Activated CD4-positive, CD25-positive, alpha-beta regulatory T cell treated with anti-CD3 and anti-CD28 coated beads, Interleukin-2, amount 50 U/mL, for 72 hours (primary cell): ENCODE results near the gene MRPL10.
"Not testable (repeated sequence)": the region's sequence is repeated elsewhere in the genome, so short reads cannot be mapped to it uniquely, and the experiment has no call there.

Source experiments
- DNase-seq: peaks from one replicate; pipeline ENCODE4 v3.0.0; 2021

MRPL10 gene

GRCh38 chr17:47789611-47790561 lies 41.5 kb downstream of the MRPL10 start:
- peak; percentile 61 for DNase-seq

DNA sequence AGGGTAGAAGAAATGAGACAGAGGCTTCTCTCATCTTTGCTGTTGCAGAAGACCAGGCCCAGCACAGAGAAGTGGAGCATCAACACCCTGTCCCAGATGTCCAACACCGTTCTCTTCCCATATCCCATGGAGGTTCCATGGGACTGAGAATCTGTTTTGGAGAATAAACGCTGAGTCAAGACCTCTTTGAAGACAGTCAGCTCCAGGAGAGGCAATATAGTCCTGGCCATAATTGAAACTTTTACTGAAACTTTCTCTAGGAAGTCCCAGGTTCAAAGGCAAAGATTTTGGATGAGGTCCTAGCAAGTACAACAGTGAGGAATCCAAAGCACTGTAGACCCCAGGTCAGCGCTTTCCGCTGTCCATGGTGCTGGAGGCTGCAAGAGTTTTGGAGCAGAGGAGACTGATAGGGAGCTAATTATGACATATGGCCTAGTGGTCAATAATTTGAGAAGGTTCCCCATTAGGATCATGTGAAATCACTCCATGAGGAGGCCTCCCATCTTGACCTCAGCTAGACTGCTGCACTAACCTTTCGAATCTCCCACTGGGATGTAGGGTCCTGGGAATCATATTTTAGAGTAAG lies 45.7 kb downstream of the MRPL10 start:
- no peak for DNase-seq

GRCh38 chr17:47781397-47781796 lies 49.9 kb downstream of the MRPL10 start:
- no peak for DNase-seq

GRCh38 chr17:47778184-47778635 lies 53.1 kb downstream of the MRPL10 start:
- no peak for DNase-seq

- peak; percentile 34 for DNase-seq
Observed at GRCh38 chr17:47776330-47777197, 54.8 kb downstream of the MRPL10 start.

DNA sequence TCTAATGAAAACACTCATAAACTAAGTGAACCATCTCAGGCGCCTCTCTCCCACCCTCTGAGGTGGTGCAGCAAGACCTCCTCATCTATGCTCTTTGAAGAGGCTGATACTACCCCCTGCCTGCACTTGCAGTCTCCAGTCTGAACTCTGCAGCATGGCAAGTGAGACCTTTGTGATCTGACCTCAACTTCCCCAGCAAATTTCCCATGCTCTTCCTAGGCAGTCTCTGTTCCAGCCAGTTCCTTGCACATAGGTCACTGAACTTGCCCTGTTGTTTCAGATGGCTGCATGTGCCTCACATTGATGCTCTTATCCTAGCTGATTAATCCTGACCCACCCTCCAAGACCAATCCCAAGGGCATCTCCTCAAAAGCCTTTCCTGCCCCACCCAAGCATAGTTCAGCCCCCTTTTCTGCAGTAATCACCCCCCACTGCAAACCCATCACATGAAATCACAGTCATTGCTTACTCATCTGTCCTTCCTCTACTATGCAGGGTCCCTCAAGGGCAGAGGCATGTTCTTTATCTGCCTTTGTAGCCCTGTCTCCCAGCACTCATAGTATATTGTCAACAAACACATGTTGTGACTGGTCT lies 56.3 kb downstream of the MRPL10 start:
- no peak for DNase-seq

- no peak for DNase-seq
Observed at GRCh38 chr17:47774331-47774730, 57.0 kb downstream of the MRPL10 start.

DNA sequence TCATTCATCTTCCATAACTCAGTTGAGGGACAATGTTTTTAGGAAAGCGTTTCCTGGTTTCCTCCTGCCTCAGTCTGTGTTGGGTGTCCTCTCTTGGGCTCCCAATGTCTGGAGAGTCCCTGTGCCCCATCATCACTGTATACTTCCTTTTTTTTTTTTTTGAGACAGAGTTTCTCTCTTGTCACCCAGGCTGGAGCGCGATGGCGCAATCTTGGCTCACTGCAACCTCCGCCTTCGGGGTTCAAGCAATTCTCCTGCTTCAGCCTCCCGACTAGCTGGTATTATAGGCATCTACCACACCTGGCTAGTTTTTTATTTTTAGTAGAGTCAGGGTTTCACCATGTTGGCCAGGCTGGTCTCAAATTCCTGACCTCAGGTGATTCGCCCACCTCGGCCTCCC lies 57.7 kb downstream of the MRPL10 start:
- DNase-seq = not testable (repeated sequence)
